Stomach smooth muscle (tissue), 2 donors: Measurements from ENCODE around the gene CLPX.
"Not testable (repeated sequence)": the region's sequence is repeated elsewhere in the genome, so short reads cannot be mapped to it uniquely, and the experiment has no call there.

Source experiments
- H3K27ac ChIP-seq: one replicate; pipeline ENCODE4 v1.7.0; 2013; ENCODE audit warnings: mild to moderate bottlenecking, low read length, inconsistent platforms
- H3K27me3 ChIP-seq, 2 donors: one replicate each; pipeline ENCODE4 v1.7.0; 2013; ENCODE audit warnings: low read length in 2 of 2; ENCODE audit not compliant: insufficient read depth in 2 of 2, control insufficient read depth in 1 of 2
- H3K36me3 ChIP-seq, 2 donors: one replicate each; pipeline ENCODE4 v1.7.0; 2013; ENCODE audit warnings: low read length in 2 of 2; ENCODE audit not compliant: control insufficient read depth in 2 of 2, insufficient read depth in 2 of 2
- H3K4me1 ChIP-seq: one replicate; pipeline ENCODE4 v1.7.0; 2013; ENCODE audit warnings: low read length; ENCODE audit not compliant: control insufficient read depth, insufficient read depth
- H3K4me3 ChIP-seq, 2 donors: one replicate each; pipeline ENCODE4 v1.7.0; 2013; ENCODE audit warnings: low read length in 2 of 2
- H3K9ac ChIP-seq, 2 donors: one replicate each; pipeline ENCODE4 v1.7.0; 2013; ENCODE audit warnings: low read length in 2 of 2, mild to moderate bottlenecking in 1 of 2
- H3K9me3 ChIP-seq, 2 donors: one replicate each; pipeline ENCODE4 v1.7.0; 2013; ENCODE audit warnings: low read length in 2 of 2; ENCODE audit not compliant: control insufficient read depth in 2 of 2
- donor health status: healthy.
- donor health status: Pancreatic carcinoma.

CLPX gene

GRCh38 chr15:65184868-65185717 is at the start of gene CLPX:
CLPX (minus strand) TSS chr15:65185342; CDS start chr15:65185153, 189 bp downstream.
- H3K27me3 ChIP-seq, result no peaks in the 10 kb centered on the region
- H3K4me1 ChIP-seq, result peaks cover 11% of the 10 kb centered on the region
- peak within 1 kb of the TSS; percentile 94 for H3K27ac ChIP-seq
- H3K36me3 ChIP-seq, result no peaks in the 10 kb centered on the region
- peak within 1 kb of the TSS; percentile 84 to 88 for H3K4me3 ChIP-seq
- H3K9me3 ChIP-seq, result no peaks in the 10 kb centered on the region
- peak within 1 kb of the TSS; percentile 94 to 97 for H3K9ac ChIP-seq

GRCh38 chr15:65233696-65234095 is 48.6 kb upstream of the CLPX start:
- H3K36me3 ChIP-seq, result no peaks in the 10 kb centered on the region
- H3K27ac ChIP-seq, result no peak overlapping the region
- H3K9ac ChIP-seq, result no peak overlapping the region
- H3K4me3 ChIP-seq, result no peak overlapping the region
- H3K9me3 ChIP-seq, result no peaks in the 10 kb centered on the region
- no peaks in the 10 kb centered on the region for H3K27me3 ChIP-seq
- H3K4me1 ChIP-seq, result peaks cover 3% of the 10 kb centered on the region

GRCh38 chr15:65232520-65232919 is 47.4 kb upstream of the CLPX start:
- Histone ChIP-seq H3K27ac (no peak overlapping the region), H3K27me3 (no peaks in the 10 kb centered on the region), H3K9ac (no peak overlapping the region), H3K4me3 (no peak overlapping the region), H3K4me1 (peaks cover 3% of the 10 kb centered on the region), H3K36me3 (no peaks in the 10 kb centered on the region), H3K9me3 (no peaks in the 10 kb centered on the region)

GRCh38 chr15:65231306-65231705 is 46.2 kb upstream of the CLPX start:
- H3K9ac ChIP-seq, result no peak overlapping the region
- no peak overlapping the region for H3K4me3 ChIP-seq
- no peak overlapping the region for H3K27ac ChIP-seq
- H3K4me1 ChIP-seq, result no peaks in the 10 kb centered on the region
- H3K36me3 ChIP-seq, result no peaks in the 10 kb centered on the region
- no peaks in the 10 kb centered on the region for H3K9me3 ChIP-seq
- no peaks in the 10 kb centered on the region for H3K27me3 ChIP-seq

GRCh38 chr15:65226901-65227300 is 41.8 kb upstream of the CLPX start:
- not testable (repeated sequence) for H3K36me3 ChIP-seq

GRCh38 chr15:65226221-65226620 is 41.1 kb upstream of the CLPX start:
- Histone ChIP-seq H3K9me3 (no peaks in the 10 kb centered on the region), H3K36me3 (no peaks in the 10 kb centered on the region), H3K4me3 (no peak overlapping the region), H3K9ac (no peak overlapping the region), H3K4me1 (no peaks in the 10 kb centered on the region), H3K27ac (no peak overlapping the region), H3K27me3 (no peaks in the 10 kb centered on the region)

More at GRCh38 chr15:65226901-65227300, 41.8 kb upstream of the CLPX start:
- H3K9me3 ChIP-seq, H3K9ac ChIP-seq, H3K27me3 ChIP-seq, H3K4me3 ChIP-seq, H3K4me1 ChIP-seq, H3K27ac ChIP-seq: not testable (repeated sequence)

GRCh38 chr15:65223996-65224395 is 38.9 kb upstream of the CLPX start:
- no peaks in the 10 kb centered on the region for H3K9me3 ChIP-seq
- H3K36me3 ChIP-seq, result no peaks in the 10 kb centered on the region
- no peaks in the 10 kb centered on the region for H3K4me1 ChIP-seq
- no peak overlapping the region for H3K27ac ChIP-seq
- no peak overlapping the region for H3K4me3 ChIP-seq
- no peaks in the 10 kb centered on the region for H3K27me3 ChIP-seq
- H3K9ac ChIP-seq, result no peak overlapping the region

- Histone ChIP-seq H3K36me3 (no peaks in the 10 kb centered on the region), H3K4me3 (no peak overlapping the region), H3K9ac (no peak overlapping the region), H3K27ac (no peak overlapping the region), H3K4me1 (no peaks in the 10 kb centered on the region), H3K9me3 (no peaks in the 10 kb centered on the region), H3K27me3 (no peaks in the 10 kb centered on the region)
Measured at GRCh38 chr15:65222891-65223290, 37.7 kb upstream of the CLPX start.

GRCh38 chr15:65221697-65222096 is 36.6 kb upstream of the CLPX start:
- Histone ChIP-seq H3K27ac (no peak overlapping the region), H3K4me3 (no peak overlapping the region), H3K36me3 (no peaks in the 10 kb centered on the region), H3K27me3 (no peaks in the 10 kb centered on the region), H3K4me1 (no peaks in the 10 kb centered on the region), H3K9ac (no peak overlapping the region), H3K9me3 (no peaks in the 10 kb centered on the region)

- Histone ChIP-seq H3K27me3 (no peaks in the 10 kb centered on the region), H3K9me3 (no peaks in the 10 kb centered on the region), H3K4me1 (no peaks in the 10 kb centered on the region), H3K27ac (no peak overlapping the region), H3K9ac (no peak overlapping the region), H3K36me3 (no peaks in the 10 kb centered on the region), H3K4me3 (no peak overlapping the region)
Measured at GRCh38 chr15:65219137-65219536, 34.0 kb upstream of the CLPX start.
